Subcutaneous abdominal adipose tissue (tissue), 5 donors: Measurements from ENCODE around the gene GPC6.

Experiments
- H3K27ac ChIP-seq: one replicate; pipeline ENCODE4 v1.7.0; 2013; ENCODE audit warnings: low read depth, mild to moderate bottlenecking, inconsistent platforms, low read length, moderate library complexity
- H3K27me3 ChIP-seq, 5 donors: one replicate each; pipeline ENCODE4 v1.7.0; 2013; ENCODE audit warnings: low read length in 5 of 5, inconsistent platforms in 1 of 5; ENCODE audit not compliant: control insufficient read depth in 5 of 5, insufficient read depth in 4 of 5
- H3K36me3 ChIP-seq, 5 donors: one replicate each; pipeline ENCODE4 v1.7.0; 2013; ENCODE audit warnings: low read length in 5 of 5; ENCODE audit not compliant: control insufficient read depth in 5 of 5, insufficient read depth in 5 of 5
- H3K4me1 ChIP-seq, 5 donors: one replicate each; pipeline ENCODE4 v1.7.0; 2013; ENCODE audit warnings: low read length in 5 of 5, mild to moderate bottlenecking in 3 of 5, moderate library complexity in 1 of 5; ENCODE audit not compliant: control insufficient read depth in 5 of 5, insufficient read depth in 5 of 5
- H3K4me3 ChIP-seq, 5 donors: one replicate each; pipeline ENCODE4 v1.7.0; 2013; ENCODE audit warnings: low read length in 5 of 5, low read depth in 1 of 5
- H3K9ac ChIP-seq, 5 donors: one replicate each; pipeline ENCODE4 v1.7.0; 2013; ENCODE audit warnings: low read length in 5 of 5, mild to moderate bottlenecking in 4 of 5, moderate library complexity in 3 of 5
- H3K9me3 ChIP-seq, 5 donors: one replicate each; pipeline ENCODE4 v1.7.0; 2013; ENCODE audit warnings: low read length in 5 of 5; ENCODE audit not compliant: control insufficient read depth in 5 of 5
- donor health status: healthy.
- donor health status: healthy.
- donor health status: healthy.
- donor health status: healthy.
- donor health status: healthy.

The GPC6 gene

DNA sequence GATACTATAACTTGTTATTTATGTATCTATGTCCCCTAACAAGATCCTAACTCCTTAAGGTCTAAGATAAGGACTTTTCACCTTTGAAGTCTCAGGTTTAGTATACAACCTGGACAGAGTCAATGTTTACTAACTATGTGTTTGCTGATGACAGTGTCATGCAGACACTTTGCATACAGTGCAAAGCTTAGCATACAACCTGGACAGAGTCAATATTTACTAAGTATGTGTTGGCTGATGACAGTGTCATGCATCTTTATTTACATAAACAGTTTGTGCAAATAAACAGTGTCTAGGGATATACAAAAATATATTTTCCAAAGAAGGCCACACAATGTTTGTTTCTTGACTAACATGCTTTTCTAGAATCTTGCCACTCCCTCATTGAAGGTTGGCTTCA is 1218.2 kb downstream of the GPC6 start:
- H3K9me3 ChIP-seq: peaks cover 0 to 5% (median under 1%) of the 10 kb centered on the region in 5 donors
- H3K27ac ChIP-seq: no peak overlapping the region
- no peak overlapping the region for H3K9ac ChIP-seq
- H3K4me1 ChIP-seq: no peaks in the 10 kb centered on the region
- H3K4me3 ChIP-seq: no peak overlapping the region
- no peaks in the 10 kb centered on the region for H3K27me3 ChIP-seq
- no peaks in the 10 kb centered on the region for H3K36me3 ChIP-seq

DNA sequence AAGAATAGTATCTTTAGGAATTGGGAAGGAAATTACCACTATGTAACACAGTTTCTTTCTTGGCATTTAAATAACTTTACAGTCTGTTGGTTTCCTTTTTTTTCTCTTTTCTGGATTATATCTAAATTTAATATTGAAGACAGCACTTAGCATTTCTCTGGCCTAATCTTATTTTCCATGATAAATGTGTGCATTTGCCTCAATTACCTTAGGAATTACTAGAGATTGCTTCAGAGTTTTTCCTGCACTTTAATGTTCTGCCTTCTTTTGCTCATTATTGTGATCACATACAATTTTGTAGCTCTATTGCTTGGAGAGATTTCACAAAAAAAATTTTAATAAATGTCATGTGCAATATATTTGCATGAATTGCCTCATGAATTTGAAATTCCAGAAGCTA is 1227.7 kb downstream of the GPC6 start:
- Histone ChIP-seq H3K4me1 (no peaks in the 10 kb centered on the region), H3K27ac (no peak overlapping the region), H3K27me3 (no peaks in the 10 kb centered on the region), H3K4me3 (no peak overlapping the region), H3K9me3 (peaks cover 0 to 5% (median 2%) of the 10 kb centered on the region in 5 donors), H3K36me3 (no peaks in the 10 kb centered on the region), H3K9ac (no peak overlapping the region)

DNA sequence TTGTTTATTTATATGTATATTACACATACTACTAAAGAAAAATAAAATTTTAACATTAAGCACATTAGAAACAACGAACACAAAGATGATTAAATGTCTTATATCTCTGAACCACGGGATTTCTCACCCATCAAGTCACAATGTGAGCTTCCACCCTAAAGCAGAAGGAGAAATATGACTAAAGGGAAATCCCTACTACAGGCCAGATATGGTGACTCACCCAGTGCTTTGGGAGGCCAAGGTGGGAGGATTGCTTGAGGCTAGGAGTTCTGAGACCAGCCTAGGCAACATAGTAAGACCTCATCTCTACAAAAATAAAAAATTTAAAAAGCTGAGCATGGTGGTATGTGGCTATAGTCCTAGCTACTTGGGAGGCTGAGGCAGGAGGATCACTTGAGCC is 1228.3 kb downstream of the GPC6 start:
- no peak overlapping the region for H3K27ac ChIP-seq
- no peak overlapping the region for H3K4me3 ChIP-seq
- H3K27me3 ChIP-seq: no peaks in the 10 kb centered on the region
- peaks cover 0 to 2% (median 2%) of the 10 kb centered on the region in 5 donors for H3K9me3 ChIP-seq
- no peaks in the 10 kb centered on the region for H3K4me1 ChIP-seq
- no peak overlapping the region for H3K9ac ChIP-seq
- H3K36me3 ChIP-seq: no peaks in the 10 kb centered on the region

DNA sequence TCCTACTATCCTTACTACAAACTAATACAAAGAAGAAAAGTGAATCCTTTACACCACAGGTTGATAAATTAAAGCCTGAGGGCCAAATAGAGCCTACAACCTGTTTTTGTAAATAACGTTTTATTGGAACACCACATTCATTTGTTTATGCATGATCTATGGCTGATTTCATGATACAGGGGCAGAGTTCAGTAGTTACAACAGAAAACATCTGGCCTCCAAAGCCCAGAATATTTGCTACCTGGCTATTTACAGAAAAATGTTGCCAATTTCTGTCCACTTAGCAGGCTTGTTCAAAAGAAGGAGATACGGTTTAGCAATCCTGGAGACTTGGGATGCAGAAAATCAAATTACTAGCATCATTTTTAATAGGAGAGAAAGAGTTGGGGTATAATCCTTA is 1228.8 kb downstream of the GPC6 start:
- H3K27me3 ChIP-seq: no peaks in the 10 kb centered on the region
- no peak overlapping the region for H3K9ac ChIP-seq
- H3K36me3 ChIP-seq: no peaks in the 10 kb centered on the region
- no peak overlapping the region for H3K4me3 ChIP-seq
- no peaks in the 10 kb centered on the region for H3K4me1 ChIP-seq
- H3K27ac ChIP-seq: no peak overlapping the region
- no peaks in the 10 kb centered on the region for H3K9me3 ChIP-seq
